Measurements from ENCODE around the gene ITGB2. TPM values are rescaled to one million over a fixed set of nuclear protein-coding genes. Genes with fewer than 3 reads are reported as not detected.

Gene ITGB2
- total RNA-seq, 1 experiment from 2014 or later = 6.0 TPM

- H3K27me3 ChIP-seq (ENCODE audit: insufficient read depth, low read depth) = no peaks in the 10 kb centered on the region
- no TSS peak for BruUV-seq (replicated peaks)
- DNase-seq = no peak
- TF ChIP-seq CTCF (conservative IDR thresholded peaks at IDR 0.05) = no peak
- no peak for TF ChIP-seq EZH2 (IDR thresholded peaks at IDR 0.05; ENCODE audit: low read depth)
- H3K9me3 ChIP-seq (ENCODE audit: insufficient read depth, low read depth) = no peaks in the 10 kb centered on the region
- no peak overlapping the region for H3K27ac ChIP-seq
- H3K4me1 ChIP-seq (replicated peaks; ENCODE audit: insufficient read depth) = no peaks in the 10 kb centered on the region
- no peaks in the 10 kb centered on the region for H3K9me2 ChIP-seq (ENCODE audit: insufficient read depth)
- H3K4me2 ChIP-seq = no peak overlapping the region
- H3K36me3 ChIP-seq (ENCODE audit: low read depth) = no peaks in the 10 kb centered on the region
- ChIA-PET CTCF (interaction anchor here (0.8 kb wide), 1 partner anchor 41 kb away, joined by 32 read pairs; no protein-coding TSS in a partner anchor), POLR2A (ENCODE audit: unreplicated experiment) (no interaction called here)
- intact Hi-C loops (cut with micrococcal nuclease; ENCODE audit: unreplicated experiment) = loop anchor here (2.0 kb wide), 1 partner anchor 37 kb away; no protein-coding TSS in a partner anchor
- H3F3A ChIP-seq (ENCODE audit: insufficient read depth, low read depth) = peaks cover 4% of the 10 kb centered on the region; the same call in 1 of the 2 replicates
- no peaks in the 10 kb centered on the region for H4K20me1 ChIP-seq (ENCODE audit: insufficient read depth)
- no peak overlapping the region for H3K4me3 ChIP-seq
- H3K79me2 ChIP-seq (ENCODE audit: low read depth) = no peaks in the 10 kb centered on the region
- no peak overlapping the region for H2AFZ ChIP-seq
These were observed 29.1 kb downstream of the ITGB2 start for GRCh38 chr21:44891631-44892031.

GRCh38 chr21:44890961-44891541 lies 29.6 kb downstream of the ITGB2 start:
- Histone ChIP-seq H3K4me1 (replicated peaks; ENCODE audit: insufficient read depth) (no peaks in the 10 kb centered on the region), H3F3A (ENCODE audit: insufficient read depth, low read depth) (peaks cover 4% of the 10 kb centered on the region; the same call in 1 of the 2 replicates), H2AFZ (no peak overlapping the region), H3K9me3 (ENCODE audit: insufficient read depth, low read depth) (no peaks in the 10 kb centered on the region), H3K4me3 (no peak overlapping the region), H3K9me2 (ENCODE audit: insufficient read depth) (no peaks in the 10 kb centered on the region), H3K27ac (no peak overlapping the region), H4K20me1 (ENCODE audit: insufficient read depth) (no peaks in the 10 kb centered on the region), H3K27me3 (ENCODE audit: insufficient read depth, low read depth) (no peaks in the 10 kb centered on the region), H3K79me2 (ENCODE audit: low read depth) (no peaks in the 10 kb centered on the region), H3K36me3 (ENCODE audit: low read depth) (no peaks in the 10 kb centered on the region), H3K4me2 (no peak overlapping the region)
- no peak for TF ChIP-seq CTCF (conservative IDR thresholded peaks at IDR 0.05)
- no peak for TF ChIP-seq EZH2 (IDR thresholded peaks at IDR 0.05; ENCODE audit: low read depth)
- CTCF ChIA-PET = no interaction called here
- BruUV-seq (replicated peaks) = no TSS peak
- intact Hi-C loops (cut with micrococcal nuclease; ENCODE audit: unreplicated experiment) = no loop called here
- POLR2A ChIA-PET (ENCODE audit: unreplicated experiment) = no interaction called here
- no peak for DNase-seq

GRCh38 chr21:44890338-44890931 lies 30.3 kb downstream of the ITGB2 start:
- peaks cover 4% of the 10 kb centered on the region; the same call in 1 of the 2 replicates for H3F3A ChIP-seq (ENCODE audit: insufficient read depth, low read depth)
- H3K27ac ChIP-seq = no peak overlapping the region
- DNase-seq = no peak
- no peak overlapping the region for H3K4me2 ChIP-seq
- H3K27me3 ChIP-seq (ENCODE audit: insufficient read depth, low read depth) = no peaks in the 10 kb centered on the region
- H3K36me3 ChIP-seq (ENCODE audit: low read depth) = no peaks in the 10 kb centered on the region
- intact Hi-C loops (cut with micrococcal nuclease; ENCODE audit: unreplicated experiment) = no loop called here
- H2AFZ ChIP-seq = no peak overlapping the region
- POLR2A ChIA-PET (ENCODE audit: unreplicated experiment) = no interaction called here
- H3K9me2 ChIP-seq (ENCODE audit: insufficient read depth) = no peaks in the 10 kb centered on the region
- CTCF ChIA-PET = no interaction called here
- no peak for TF ChIP-seq EZH2 (IDR thresholded peaks at IDR 0.05; ENCODE audit: low read depth)
- TF ChIP-seq CTCF (conservative IDR thresholded peaks at IDR 0.05) = no peak
- BruUV-seq (replicated peaks) = no TSS peak
- no peaks in the 10 kb centered on the region for H4K20me1 ChIP-seq (ENCODE audit: insufficient read depth)
- no peaks in the 10 kb centered on the region for H3K79me2 ChIP-seq (ENCODE audit: low read depth)
- no peaks in the 10 kb centered on the region for H3K9me3 ChIP-seq (ENCODE audit: insufficient read depth, low read depth)
- H3K4me3 ChIP-seq = no peak overlapping the region
- no peaks in the 10 kb centered on the region for H3K4me1 ChIP-seq (replicated peaks; ENCODE audit: insufficient read depth)
